ENCODE measurements around the gene UBAC2.

UBAC2 gene

GRCh38 chr13:99296398-99296797 is 95.7 kb downstream of the UBAC2 start:
- H3K36me3 ChIP-seq (ENCODE audit: control insufficient read depth, insufficient read depth, low read length) = no peaks in the 10 kb centered on the region
- no peak overlapping the region for H3K9ac ChIP-seq (ENCODE audit: low read length)
- H3K4me3 ChIP-seq (ENCODE audit: low read length) = no peak overlapping the region
- H3K27me3 ChIP-seq (ENCODE audit: control insufficient read depth, insufficient read depth, low read length) = no peaks in the 10 kb centered on the region
- peaks cover 3% of the 10 kb centered on the region for H3K4me1 ChIP-seq (ENCODE audit: control insufficient read depth, insufficient read depth, low read length)
- no peaks in the 10 kb centered on the region for H3K9me3 ChIP-seq (ENCODE audit: control insufficient read depth, low read length)

GRCh38 chr13:99297331-99297730 is 96.7 kb downstream of the UBAC2 start:
- no peak overlapping the region for H3K4me3 ChIP-seq (ENCODE audit: low read length)
- H3K9me3 ChIP-seq (ENCODE audit: control insufficient read depth, low read length) = no peaks in the 10 kb centered on the region
- H3K4me1 ChIP-seq (ENCODE audit: control insufficient read depth, insufficient read depth, low read length) = peaks cover 3% of the 10 kb centered on the region
- no peaks in the 10 kb centered on the region for H3K36me3 ChIP-seq (ENCODE audit: control insufficient read depth, insufficient read depth, low read length)
- H3K9ac ChIP-seq (ENCODE audit: low read length) = no peak overlapping the region
- no peaks in the 10 kb centered on the region for H3K27me3 ChIP-seq (ENCODE audit: control insufficient read depth, insufficient read depth, low read length)

- H3K4me3 ChIP-seq (ENCODE audit: low read length) = no peak overlapping the region
Measured at GRCh38 chr13:99298056-99298455, 97.4 kb downstream of the UBAC2 start.

GRCh38 chr13:99299256-99299919 is 98.7 kb downstream of the UBAC2 start:
- Histone ChIP-seq H3K9ac (ENCODE audit: low read length) (no peak overlapping the region), H3K4me1 (ENCODE audit: control insufficient read depth, insufficient read depth, low read length) (no peaks in the 10 kb centered on the region), H3K27me3 (ENCODE audit: control insufficient read depth, insufficient read depth, low read length) (no peaks in the 10 kb centered on the region), H3K36me3 (ENCODE audit: control insufficient read depth, insufficient read depth, low read length) (no peaks in the 10 kb centered on the region), H3K4me3 (ENCODE audit: low read length) (no peak overlapping the region), H3K9me3 (ENCODE audit: control insufficient read depth, low read length) (no peaks in the 10 kb centered on the region)

More at GRCh38 chr13:99298056-99298455, 97.4 kb downstream of the UBAC2 start:
- peaks cover 3% of the 10 kb centered on the region for H3K4me1 ChIP-seq (ENCODE audit: control insufficient read depth, insufficient read depth, low read length)
- no peaks in the 10 kb centered on the region for H3K36me3 ChIP-seq (ENCODE audit: control insufficient read depth, insufficient read depth, low read length)
- no peaks in the 10 kb centered on the region for H3K27me3 ChIP-seq (ENCODE audit: control insufficient read depth, insufficient read depth, low read length)
- H3K9ac ChIP-seq (ENCODE audit: low read length) = no peak overlapping the region
- no peaks in the 10 kb centered on the region for H3K9me3 ChIP-seq (ENCODE audit: control insufficient read depth, low read length)

- Histone ChIP-seq H3K27me3 (ENCODE audit: control insufficient read depth, insufficient read depth, low read length) (no peaks in the 10 kb centered on the region), H3K4me1 (ENCODE audit: control insufficient read depth, insufficient read depth, low read length) (no peaks in the 10 kb centered on the region), H3K36me3 (ENCODE audit: control insufficient read depth, insufficient read depth, low read length) (no peaks in the 10 kb centered on the region), H3K9me3 (ENCODE audit: control insufficient read depth, low read length) (no peaks in the 10 kb centered on the region), H3K9ac (ENCODE audit: low read length) (no peak overlapping the region), H3K4me3 (ENCODE audit: low read length) (no peak overlapping the region)
Measured at GRCh38 chr13:99299920-99300341, 99.3 kb downstream of the UBAC2 start.

GRCh38 chr13:99301056-99301838 is 100.6 kb downstream of the UBAC2 start:
- Histone ChIP-seq H3K4me1 (ENCODE audit: control insufficient read depth, insufficient read depth, low read length) (no peaks in the 10 kb centered on the region), H3K9me3 (ENCODE audit: control insufficient read depth, low read length) (no peaks in the 10 kb centered on the region), H3K4me3 (ENCODE audit: low read length) (no peak overlapping the region), H3K9ac (ENCODE audit: low read length) (no peak overlapping the region), H3K36me3 (ENCODE audit: control insufficient read depth, insufficient read depth, low read length) (no peaks in the 10 kb centered on the region), H3K27me3 (ENCODE audit: control insufficient read depth, insufficient read depth, low read length) (no peaks in the 10 kb centered on the region)

- H3K27me3 ChIP-seq (ENCODE audit: control insufficient read depth, insufficient read depth, low read length) = no peaks in the 10 kb centered on the region
- H3K4me1 ChIP-seq (ENCODE audit: control insufficient read depth, insufficient read depth, low read length) = no peaks in the 10 kb centered on the region
- no peak overlapping the region for H3K4me3 ChIP-seq (ENCODE audit: low read length)
- no peak overlapping the region for H3K9ac ChIP-seq (ENCODE audit: low read length)
- no peaks in the 10 kb centered on the region for H3K9me3 ChIP-seq (ENCODE audit: control insufficient read depth, low read length)
- no peaks in the 10 kb centered on the region for H3K36me3 ChIP-seq (ENCODE audit: control insufficient read depth, insufficient read depth, low read length)
Measured at GRCh38 chr13:99301913-99302636, 101.4 kb downstream of the UBAC2 start.

- Histone ChIP-seq H3K27me3 (ENCODE audit: control insufficient read depth, insufficient read depth, low read length) (no peaks in the 10 kb centered on the region), H3K9ac (ENCODE audit: low read length) (no peak overlapping the region), H3K4me3 (ENCODE audit: low read length) (no peak overlapping the region), H3K4me1 (ENCODE audit: control insufficient read depth, insufficient read depth, low read length) (no peaks in the 10 kb centered on the region), H3K36me3 (ENCODE audit: control insufficient read depth, insufficient read depth, low read length) (no peaks in the 10 kb centered on the region), H3K9me3 (ENCODE audit: control insufficient read depth, low read length) (no peaks in the 10 kb centered on the region)
Measured at GRCh38 chr13:99302637-99303505, 102.2 kb downstream of the UBAC2 start.

- H3K9ac ChIP-seq (ENCODE audit: low read length) = peak overlapping the region; percentile 7
- H3K9me3 ChIP-seq (ENCODE audit: control insufficient read depth, low read length) = no peaks in the 10 kb centered on the region
- no peaks in the 10 kb centered on the region for H3K36me3 ChIP-seq (ENCODE audit: control insufficient read depth, insufficient read depth, low read length)
- H3K4me3 ChIP-seq (ENCODE audit: low read length) = no peak overlapping the region
- H3K4me1 ChIP-seq (ENCODE audit: control insufficient read depth, insufficient read depth, low read length) = no peaks in the 10 kb centered on the region
- no peaks in the 10 kb centered on the region for H3K27me3 ChIP-seq (ENCODE audit: control insufficient read depth, insufficient read depth, low read length)
Measured at GRCh38 chr13:99303863-99304521, 103.3 kb downstream of the UBAC2 start.

GRCh38 chr13:99304541-99304940 is 103.9 kb downstream of the UBAC2 start:
- Histone ChIP-seq H3K9me3 (ENCODE audit: control insufficient read depth, low read length) (no peaks in the 10 kb centered on the region), H3K4me3 (ENCODE audit: low read length) (no peak overlapping the region), H3K4me1 (ENCODE audit: control insufficient read depth, insufficient read depth, low read length) (no peaks in the 10 kb centered on the region), H3K27me3 (ENCODE audit: control insufficient read depth, insufficient read depth, low read length) (no peaks in the 10 kb centered on the region), H3K36me3 (ENCODE audit: control insufficient read depth, insufficient read depth, low read length) (no peaks in the 10 kb centered on the region), H3K9ac (ENCODE audit: low read length) (peak overlapping the region; percentile 7)

GRCh38 chr13:99305158-99305557 is 104.5 kb downstream of the UBAC2 start:
- Histone ChIP-seq H3K4me1 (ENCODE audit: control insufficient read depth, insufficient read depth, low read length) (no peaks in the 10 kb centered on the region), H3K4me3 (ENCODE audit: low read length) (no peak overlapping the region), H3K9me3 (ENCODE audit: control insufficient read depth, low read length) (no peaks in the 10 kb centered on the region), H3K36me3 (ENCODE audit: control insufficient read depth, insufficient read depth, low read length) (no peaks in the 10 kb centered on the region), H3K27me3 (ENCODE audit: control insufficient read depth, insufficient read depth, low read length) (no peaks in the 10 kb centered on the region), H3K9ac (ENCODE audit: low read length) (no peak overlapping the region)
